OCI-M1 (cell line): ENCODE measurements around the gene MAP2.

ENCODE experiments used
- DNase-seq: peaks from one replicate; lab custom pipeline; 2025; lab: John Stamatoyannopoulos, UW

Gene MAP2

GRCh38 chr2:209423562-209424198, at the start of gene MAP2:
Gene MAP2, plus strand, starts transcription at chr2:209424047. Its CDS starts 229,124 bp downstream, at chr2:209653171.
- DNase-seq, result peak; percentile 77

GRCh38 chr2:209376686-209377085, 47.2 kb upstream of the MAP2 start:
- DNase-seq, result no peak

- peak; percentile 36 for DNase-seq
Observed at GRCh38 chr2:209380293-209380692, 43.6 kb upstream of the MAP2 start.

- no peak for DNase-seq
Observed at GRCh38 chr2:209381091-209381490, 42.8 kb upstream of the MAP2 start.

- DNase-seq, result no peak
Observed at GRCh38 chr2:209382775-209383174, 41.1 kb upstream of the MAP2 start.

GRCh38 chr2:209383212-209383611, 40.6 kb upstream of the MAP2 start:
- DNase-seq, result peak; percentile 61

- DNase-seq, result no peak
Observed at GRCh38 chr2:209387389-209387788, 36.5 kb upstream of the MAP2 start.

- DNase-seq, result no peak
Observed at GRCh38 chr2:209388446-209389037, 35.3 kb upstream of the MAP2 start.

GRCh38 chr2:209389171-209389618, 34.7 kb upstream of the MAP2 start:
- DNase-seq, result no peak

GRCh38 chr2:209390839-209391238, 33.0 kb upstream of the MAP2 start:
- DNase-seq, result no peak

- DNase-seq, result no peak
Observed at GRCh38 chr2:209391776-209392401, 32.0 kb upstream of the MAP2 start.

- DNase-seq, result no peak
Observed at GRCh38 chr2:209395229-209395628, 28.6 kb upstream of the MAP2 start.

GRCh38 chr2:209395652-209396051, 28.2 kb upstream of the MAP2 start:
- no peak for DNase-seq

GRCh38 chr2:209398463-209398862, 25.4 kb upstream of the MAP2 start:
- no peak for DNase-seq

- DNase-seq, result no peak
Observed at GRCh38 chr2:209401788-209402187, 22.1 kb upstream of the MAP2 start.

GRCh38 chr2:209411296-209411695, 12.6 kb upstream of the MAP2 start:
- DNase-seq, result no peak

- no peak for DNase-seq
Observed at GRCh38 chr2:209411718-209412117, 12.1 kb upstream of the MAP2 start.

GRCh38 chr2:209413311-209414014, 10.4 kb upstream of the MAP2 start:
- no peak for DNase-seq

GRCh38 chr2:209416913-209417312, 6.9 kb upstream of the MAP2 start:
- DNase-seq, result no peak

GRCh38 chr2:209422191-209422754, 1.6 kb upstream of the MAP2 start:
- DNase-seq, result no peak

GRCh38 chr2:209424199-209424701, 403 bp downstream of the MAP2 start:
- DNase-seq, result no peak

- DNase-seq, result no peak
Observed at GRCh38 chr2:209424781-209425470, 1.1 kb downstream of the MAP2 start.
